Brain microvascular endothelial cell (primary cell): Measurements from ENCODE around the gene BCL3.

ENCODE experiments used
- DNase-seq: peaks from one replicate; pipeline ENCODE4 v3.0.0-alpha.2; 2020
- H3K27ac ChIP-seq: fragments of 250-450 bp; sonication (Bioruptor Pico); 2 replicates; pipeline ENCODE4 v1.5.1; 2020; ENCODE audit warnings: mild to moderate bottlenecking, moderate library complexity
- H3K27me3 ChIP-seq: fragments of 250-450 bp; sonication (Bioruptor Pico); replicated peaks from 2 replicates; pipeline ENCODE4 v1.5.1; 2020; ENCODE audit warnings: mild to moderate bottlenecking
- H3K36me3 ChIP-seq: fragments of 250-450 bp; sonication (Bioruptor Pico); replicated peaks from 2 replicates; pipeline ENCODE4 v1.5.1; 2020; ENCODE audit warnings: mild to moderate bottlenecking
- H3K4me3 ChIP-seq: 2 replicates; pipeline ENCODE4 v1.5.1; 2011; ENCODE audit warnings: low read depth, mild to moderate bottlenecking, control low read depth, low read length, moderate library complexity
- in situ Hi-C: cut with HindIII; loops from 2 replicates; pipeline ENCODE4 v1.10.0; 2017; ENCODE audit warnings: low sequenced_read_pairs, low pct_ligation_motif_present
- TF ChIP-seq, protein P1 (sequence below): IDR thresholded peaks from 2 replicates; pipeline ENCODE4 v1.5.1; 2011; ENCODE audit warnings: low read depth, mild to moderate bottlenecking, moderate library complexity, low read length, control low read depth, inconsistent platforms; ENCODE audit errors: missing control alignments

BCL3 gene

DNA sequence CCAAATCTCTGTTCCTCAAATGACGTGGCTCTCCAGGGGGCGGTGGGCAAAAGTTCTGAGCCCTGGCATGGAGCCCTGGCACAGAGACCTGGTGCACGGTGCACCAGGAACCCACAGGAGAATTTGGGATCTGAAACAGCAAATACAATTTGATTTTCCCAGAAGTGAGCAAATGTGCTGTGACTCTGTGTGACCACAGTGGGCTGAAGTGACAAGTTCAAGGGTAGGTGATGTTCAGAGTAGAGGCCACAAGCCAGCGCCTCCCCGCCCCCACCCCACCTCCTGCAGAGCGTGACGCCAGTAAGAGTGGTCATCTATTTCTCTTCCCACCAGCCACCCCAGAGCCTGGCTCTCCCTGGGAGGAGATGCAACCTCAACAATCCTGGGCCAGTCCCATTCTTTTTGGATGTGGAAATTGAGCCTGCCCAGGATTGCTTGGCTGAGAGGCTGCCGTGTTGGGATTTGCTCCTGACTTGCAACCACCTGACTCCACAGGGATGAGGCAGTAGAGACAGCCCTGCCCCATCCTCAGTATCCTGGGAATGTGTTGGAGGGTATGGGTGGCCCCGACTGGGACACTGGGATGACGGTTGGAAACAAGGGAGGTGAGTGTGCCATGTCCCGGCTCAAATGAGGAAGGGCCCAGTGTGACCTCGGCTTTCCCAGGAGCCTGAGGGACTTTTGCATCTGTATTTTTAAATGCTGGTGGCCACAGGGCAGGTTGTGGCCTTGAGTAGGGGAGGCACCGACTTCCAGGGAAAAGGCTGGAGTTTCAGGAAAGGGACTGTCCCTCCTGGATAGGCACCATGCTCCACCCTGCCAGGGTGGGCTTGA lies 11.1 kb upstream of the BCL3 start:
- no peaks in the 10 kb centered on the region for H3K27me3 ChIP-seq
- TF ChIP-seq, protein P1, sequence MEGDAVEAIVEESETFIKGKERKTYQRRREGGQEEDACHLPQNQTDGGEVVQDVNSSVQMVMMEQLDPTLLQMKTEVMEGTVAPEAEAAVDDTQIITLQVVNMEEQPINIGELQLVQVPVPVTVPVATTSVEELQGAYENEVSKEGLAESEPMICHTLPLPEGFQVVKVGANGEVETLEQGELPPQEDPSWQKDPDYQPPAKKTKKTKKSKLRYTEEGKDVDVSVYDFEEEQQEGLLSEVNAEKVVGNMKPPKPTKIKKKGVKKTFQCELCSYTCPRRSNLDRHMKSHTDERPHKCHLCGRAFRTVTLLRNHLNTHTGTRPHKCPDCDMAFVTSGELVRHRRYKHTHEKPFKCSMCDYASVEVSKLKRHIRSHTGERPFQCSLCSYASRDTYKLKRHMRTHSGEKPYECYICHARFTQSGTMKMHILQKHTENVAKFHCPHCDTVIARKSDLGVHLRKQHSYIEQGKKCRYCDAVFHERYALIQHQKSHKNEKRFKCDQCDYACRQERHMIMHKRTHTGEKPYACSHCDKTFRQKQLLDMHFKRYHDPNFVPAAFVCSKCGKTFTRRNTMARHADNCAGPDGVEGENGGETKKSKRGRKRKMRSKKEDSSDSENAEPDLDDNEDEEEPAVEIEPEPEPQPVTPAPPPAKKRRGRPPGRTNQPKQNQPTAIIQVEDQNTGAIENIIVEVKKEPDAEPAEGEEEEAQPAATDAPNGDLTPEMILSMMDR, result no peak
- H3K4me3 ChIP-seq, result no peak overlapping the region
- H3K36me3 ChIP-seq, result no peaks in the 10 kb centered on the region
- in situ Hi-C loops, result no loop called here
- DNase-seq, result peak; percentile 73
- peak overlapping the region; percentile 69 for H3K27ac ChIP-seq

DNA sequence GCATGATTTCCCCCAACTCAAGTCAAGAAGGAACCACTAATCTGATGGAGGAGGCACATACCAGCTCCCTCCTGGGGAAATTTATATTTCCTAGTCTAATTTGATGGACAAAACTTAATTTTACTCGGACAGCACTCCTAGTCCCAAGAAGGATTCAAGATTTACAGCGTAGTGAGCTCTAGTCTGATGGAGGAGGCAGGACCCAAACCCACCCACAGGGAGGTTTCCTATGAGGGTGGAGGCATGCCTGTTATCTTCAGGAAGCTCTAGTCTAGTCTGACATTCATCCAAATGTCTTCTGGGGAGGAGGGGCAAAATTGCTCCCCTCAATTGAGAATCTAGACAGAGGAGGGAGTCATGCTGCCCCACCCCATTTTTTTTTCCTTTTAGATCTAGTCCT lies 10.4 kb upstream of the BCL3 start:
- in situ Hi-C loops, result no loop called here
- DNase-seq, result no peak
- TF ChIP-seq, protein P1, result no peak
- H3K27ac ChIP-seq, result peak overlapping the region; percentile 69
- no peaks in the 10 kb centered on the region for H3K36me3 ChIP-seq
- no peak overlapping the region for H3K4me3 ChIP-seq
- H3K27me3 ChIP-seq, result no peaks in the 10 kb centered on the region

DNA sequence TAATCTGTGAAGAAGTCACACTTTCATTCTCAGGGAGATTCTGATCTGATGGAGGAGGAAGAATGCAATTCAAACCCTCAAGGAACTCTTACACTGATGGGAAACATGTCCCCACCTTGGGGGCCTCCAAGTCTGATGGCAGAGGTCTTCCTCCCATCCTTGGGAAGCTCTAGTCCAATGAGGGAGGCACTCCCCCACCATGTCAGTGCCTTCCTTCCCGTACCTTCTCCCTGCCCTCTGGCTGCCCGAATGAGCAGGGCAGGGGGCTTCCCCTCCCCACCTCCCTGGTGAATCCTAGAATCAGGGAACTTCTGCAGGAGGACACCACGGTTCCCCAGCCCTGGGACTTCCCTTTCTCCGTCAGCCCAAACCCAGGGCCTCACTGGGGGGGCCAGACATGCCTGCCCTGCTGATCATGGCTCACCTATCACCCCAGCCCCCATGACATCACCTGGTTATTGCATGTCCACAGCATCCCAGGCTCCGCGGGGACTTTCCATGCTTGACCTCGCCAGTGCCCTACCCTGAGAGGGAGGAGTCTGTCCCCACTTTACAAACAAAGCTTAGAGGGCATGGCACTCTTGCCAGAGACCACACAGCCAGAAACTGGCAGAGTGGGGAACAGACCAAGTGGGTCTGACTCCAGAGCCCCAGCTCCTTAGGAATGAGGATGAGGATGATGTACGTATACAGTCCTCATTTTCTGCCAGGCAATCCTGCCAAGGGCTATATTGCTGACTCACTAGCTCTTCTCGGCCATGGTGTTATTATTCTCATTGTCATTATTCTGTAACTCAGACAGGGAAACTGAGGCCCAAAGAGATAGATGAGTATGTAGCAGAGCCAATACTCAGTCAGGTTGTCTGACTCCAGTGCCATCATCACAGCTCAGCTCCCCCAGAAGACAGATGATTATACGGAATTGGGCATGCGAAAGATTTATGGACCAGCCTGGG lies 9.6 kb upstream of the BCL3 start:
- no peak overlapping the region for H3K27ac ChIP-seq
- H3K27me3 ChIP-seq, result no peaks in the 10 kb centered on the region
- H3K4me3 ChIP-seq, result no peak overlapping the region
- no peak for DNase-seq
- H3K36me3 ChIP-seq, result no peaks in the 10 kb centered on the region
- in situ Hi-C loops, result no loop called here
- TF ChIP-seq, protein P1, result no peak

DNA sequence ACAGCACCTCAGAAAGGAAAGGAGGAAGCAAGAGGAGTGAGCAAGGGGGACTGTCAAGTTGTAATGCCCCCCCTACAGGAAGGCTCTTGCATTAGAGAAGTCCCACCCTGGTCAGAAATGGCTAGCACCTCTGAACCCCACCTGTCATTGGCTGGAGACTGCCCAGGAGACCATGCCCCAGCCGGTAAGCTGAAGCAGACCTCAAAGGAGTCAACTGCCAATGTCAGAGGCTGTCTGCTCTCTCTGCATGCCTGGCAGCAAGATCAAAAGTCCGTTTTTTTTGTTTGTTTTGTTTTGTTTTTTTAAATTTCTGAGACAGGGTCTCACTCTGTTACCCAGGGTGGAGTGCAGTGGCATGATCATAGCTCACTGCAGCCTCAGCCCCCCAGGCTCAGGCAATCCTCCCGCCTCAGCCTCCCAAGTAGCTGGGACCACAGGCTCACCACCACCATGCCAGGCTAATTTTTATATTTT lies 8.1 kb upstream of the BCL3 start:
- DNase-seq, result no peak
- TF ChIP-seq, protein P1, result peak; percentile 42
- in situ Hi-C loops, result no loop called here
- Histone ChIP-seq H3K4me3 (no peak overlapping the region), H3K36me3 (no peaks in the 10 kb centered on the region), H3K27ac (no peak overlapping the region), H3K27me3 (no peaks in the 10 kb centered on the region)

DNA sequence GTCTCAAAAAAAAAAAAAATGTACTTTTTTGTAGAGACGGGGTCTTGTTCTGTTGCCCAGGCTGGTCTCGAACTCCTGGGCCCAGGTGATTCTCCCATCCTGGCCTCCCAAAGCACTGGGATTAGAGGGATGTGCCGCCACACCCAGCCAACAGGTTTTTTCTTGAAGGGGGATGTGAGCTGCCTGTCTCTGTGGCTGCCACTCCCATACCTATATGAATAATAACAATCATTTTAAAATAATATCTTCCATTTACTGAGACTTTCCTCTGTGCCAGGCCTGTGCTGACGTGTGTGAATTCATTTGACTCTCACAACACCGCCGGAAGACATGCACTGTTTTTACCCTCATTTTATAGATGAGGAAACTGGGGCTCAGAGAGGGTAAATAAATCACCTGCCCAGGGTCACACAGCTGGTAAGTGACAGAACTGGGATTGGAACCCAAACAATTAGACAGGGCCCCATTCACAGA lies 7.2 kb upstream of the BCL3 start:
- H3K36me3 ChIP-seq, result no peaks in the 10 kb centered on the region
- no peaks in the 10 kb centered on the region for H3K27me3 ChIP-seq
- peak overlapping the region; percentile 66 for H3K27ac ChIP-seq
- DNase-seq, result no peak
- TF ChIP-seq, protein P1, result no peak
- H3K4me3 ChIP-seq, result no peak overlapping the region
- in situ Hi-C loops, result no loop called here
